ENCODE data around the gene VAT1L. TPM values are rescaled to one million over a fixed set of nuclear protein-coding genes. Genes with fewer than 3 reads are reported as not detected.

Gene VAT1L
- total RNA-seq, 1 experiment from 2014 or later, result 33.8 TPM

GRCh38 chr16:77925531-77925930, 137.2 kb downstream of the VAT1L start:
- H2BK20ac ChIP-seq (ENCODE audit: low read depth, low read length, poor library complexity, severe bottlenecking), result no peak overlapping the region
- H4K5ac ChIP-seq (ENCODE audit: insufficient read length, low read depth, low read length), result no peak overlapping the region
- H2AK5ac ChIP-seq (ENCODE audit: insufficient read length, low read length), result no peak overlapping the region
- H3K79me1 ChIP-seq (ENCODE audit: insufficient read depth, low read depth, low read length, poor library complexity, severe bottlenecking), result no peaks in the 10 kb centered on the region
- no peak overlapping the region for H2BK12ac ChIP-seq (ENCODE audit: insufficient read length, low read depth, low read length)
- Mint-ChIP-seq H3K36me3 (ENCODE audit: insufficient read depth in 1 of 3, low read depth in 3 of 3) (peaks cover 7 to 10% (median 8%) of the 10 kb centered on the region in 3 experiments; a peak in 5 of 7 replicates), H3K27me3 (ENCODE audit: low read depth) (no peaks in the 10 kb centered on the region; the same call in 1 of the 2 replicates), H3K9me3 (no peaks in the 10 kb centered on the region), H3K4me1 (peaks cover 10 to 12% of the 10 kb centered on the region in 2 experiments), H3K4me3 (no peak overlapping the region), H3K27ac (no peak overlapping the region; a peak in 1 of 7 replicates)
- H3K9me3 ChIP-seq (ENCODE audit: control insufficient read depth, low read depth, low read length), result no peaks in the 10 kb centered on the region
- no peak overlapping the region for H3K18ac ChIP-seq (ENCODE audit: insufficient read length, low read depth, low read length)
- H2BK120ac ChIP-seq (ENCODE audit: low read depth, low read length, poor library complexity, severe bottlenecking), result no peak overlapping the region
- H3K79me2 ChIP-seq (ENCODE audit: insufficient read depth, low read length), result no peaks in the 10 kb centered on the region
- H3K4ac ChIP-seq (ENCODE audit: low read depth, low read length), result no peak overlapping the region
- H3K14ac ChIP-seq (ENCODE audit: insufficient read depth, low read length), result no peak overlapping the region
- H2BK15ac ChIP-seq (ENCODE audit: low read depth, low read length), result no peak overlapping the region
- DNase-seq, result no peak
- H2AFZ ChIP-seq (ENCODE audit: low read length), result no peak overlapping the region
- no peak for TF ChIP-seq CTCF (conservative IDR thresholded peaks at IDR 0.05)
- H3K27ac ChIP-seq (ENCODE audit: insufficient read length, low read depth, low read length), result no peak overlapping the region
- no peak overlapping the region for H3K56ac ChIP-seq (ENCODE audit: insufficient read length, low read depth, low read length)
- H3K27me3 ChIP-seq (ENCODE audit: insufficient read depth, low read length), result no peaks in the 10 kb centered on the region
- H4K20me1 ChIP-seq (ENCODE audit: control insufficient read depth, insufficient read depth, insufficient read length), result no peaks in the 10 kb centered on the region
- WGBS (ENCODE audit: extremely low coverage, insufficient read length, low lambda C conversion rate), result no CpG with 5 or more reads among the region's 4 CpGs
- H3T11ph ChIP-seq (ENCODE audit: low read length), result no peak overlapping the region
- H3K4me1 ChIP-seq (ENCODE audit: insufficient read depth, low read length), result no peaks in the 10 kb centered on the region
- no peak overlapping the region for H4K91ac ChIP-seq (ENCODE audit: insufficient read length, low read depth, low read length)
- peaks cover 2% of the 10 kb centered on the region for H3K23me2 ChIP-seq (ENCODE audit: insufficient read length, low read depth, low read length, poor library complexity, severe bottlenecking)
- H4K8ac ChIP-seq (replicated peaks; ENCODE audit: insufficient read length, low read depth, low read length), result no peak overlapping the region
- H3K9ac ChIP-seq (ENCODE audit: extremely low read depth, insufficient read length, low read length), result no peak overlapping the region
- no peak overlapping the region for H3K4me2 ChIP-seq (ENCODE audit: insufficient read depth, insufficient read length, low read length)
- H3K23ac ChIP-seq (ENCODE audit: insufficient read length, low read depth, low read length), result no peak overlapping the region
- H2BK5ac ChIP-seq (ENCODE audit: insufficient read length, low read length), result no peak overlapping the region

Data from H9 (cell line).